GM12878 (cell line): ENCODE data around the gene NFKB2. TPM values are rescaled to one million over a fixed set of nuclear protein-coding genes. Genes with fewer than 3 reads are reported as not detected.

ENCODE experiments used
- ATAC-seq: fragments of 200-7000 bp; cut with Tn5 transposase; 3 replicates; pipeline ENCODE4 v1.9.1; 2020; ENCODE audit warnings: mild to moderate bottlenecking, moderate library complexity
- BruUV-seq: library from RNA; stranded (reverse); fragments of 400-500 nt; replicated peaks from 2 replicates; lab custom pipeline; 2021; lab: Mats Ljungman, UMichigan
- CTCF ChIA-PET: fragments of 300-600 bp; sonication (Branson Sonifier 250); formaldehyde crosslinking; extraction: SDS; loops from one replicate; lab custom pipeline; 2021; ENCODE audit warnings: inconsistent platforms; lab: Yijun Ruan, JAX
- POLR2A ChIA-PET: fragments of 350-600 bp; formaldehyde crosslinking; extraction: SDS; loops from one replicate; lab custom pipeline; 2021; ENCODE audit warnings: inconsistent platforms; lab: Charles Lee
- RAD21 ChIA-PET: fragments of 300-600 bp; sonication (Branson Sonifier 250); formaldehyde crosslinking; loops from one replicate; lab custom pipeline; 2023; ENCODE audit warnings: antibody characterized with exemption; ENCODE audit not compliant: unreplicated experiment; lab: Charles Lee
- SMC1A ChIA-PET: fragments of 300-600 bp; sonication (Branson Sonifier 250); formaldehyde crosslinking; loops from one replicate; lab custom pipeline; 2023; ENCODE audit not compliant: unreplicated experiment, uncharacterized antibody; lab: Charles Lee
- DNase-seq: peaks from one replicate; pipeline ENCODE4 v3.0.0-alpha.2; 2011; ENCODE audit warnings: low read depth, low spot score
- FAIRE-seq: peaks from 3 replicates; lab custom pipeline; 2011; peaks lifted over from hg19 to GRCh38; lab: Jason Lieb, UNC
- H2AFZ ChIP-seq: 2 replicates; pipeline ENCODE4 v1.6.0; 2011; ENCODE audit warnings: low read depth, low read length, control low read depth; ENCODE audit not compliant: control insufficient read depth
- H3K27ac ChIP-seq: 2 replicates; pipeline ENCODE4 v1.5.1; 2011; ENCODE audit warnings: control low read depth; ENCODE audit not compliant: control insufficient read depth, insufficient read depth
- H3K27me3 ChIP-seq, 2 experiments: replicated peaks in 1 of 2; 2 replicates each; pipeline versions ENCODE4 v1.6.0 to v1.6.1; 2011; ENCODE audit warnings: low read length in 1 of 2; ENCODE audit not compliant: control insufficient read depth in 2 of 2, insufficient read depth in 2 of 2
- H3K36me3 ChIP-seq, 2 experiments: 2 replicates each; pipeline ENCODE4 v1.5.1; 2011; ENCODE audit warnings: low read length in 1 of 2; ENCODE audit not compliant: control insufficient read depth in 2 of 2, insufficient read depth in 2 of 2
- H3K4me1 ChIP-seq: 2 replicates; pipeline ENCODE4 v1.6.1; 2011; ENCODE audit warnings: mild to moderate bottlenecking, low read length, moderate library complexity, mixed read lengths; ENCODE audit not compliant: control insufficient read depth, insufficient read depth
- H3K4me2 ChIP-seq: 2 replicates; pipeline ENCODE4 v1.6.0; 2011; ENCODE audit warnings: control low read depth; ENCODE audit not compliant: control insufficient read depth, insufficient read depth
- H3K4me3 ChIP-seq: fragments of 200-600 bp; sonication (generic); 2 replicates; pipeline ENCODE4 v1.5.1; 2016
- H3K79me2 ChIP-seq: 2 replicates; pipeline ENCODE4 v1.6.0; 2011; ENCODE audit warnings: low read length; ENCODE audit not compliant: control insufficient read depth, insufficient read depth
- H3K9ac ChIP-seq: 2 replicates; pipeline ENCODE4 v1.8.0; 2011; ENCODE audit warnings: low read length, control low read depth, mixed read lengths; ENCODE audit not compliant: control insufficient read depth, insufficient read depth
- H3K9me3 ChIP-seq: replicated peaks from 3 replicates; pipeline ENCODE4 v1.5.1; 2011; ENCODE audit warnings: mild to moderate bottlenecking, low read length; ENCODE audit not compliant: control insufficient read depth, insufficient read depth
- H4K20me1 ChIP-seq: 2 replicates; pipeline ENCODE4 v1.6.0; 2011; ENCODE audit not compliant: control insufficient read depth, insufficient read depth
- GATAD2B ChIP-seq: fragments of 450-650 bp; conservative IDR thresholded peaks from 2 replicates; pipeline ENCODE4 v1.6.1; 2017; ENCODE audit warnings: low read depth, mild to moderate bottlenecking, moderate library complexity
- MTA3 ChIP-seq: IDR thresholded peaks from 2 replicates; pipeline ENCODE4 v1.6.1; 2012; ENCODE audit warnings: low read length, inconsistent platforms, borderline replicate concordance
- POLR2AphosphoS5 ChIP-seq: IDR thresholded peaks from 2 replicates; pipeline ENCODE4 v1.6.1; 2011; ENCODE audit warnings: mild to moderate bottlenecking, low read length, inconsistent platforms
- SIX5 ChIP-seq: IDR thresholded peaks from 2 replicates; pipeline ENCODE4 v1.6.1; 2011; ENCODE audit warnings: mild to moderate bottlenecking, low read depth, low read length, moderate library complexity; ENCODE audit not compliant: severe bottlenecking
- SPI1 ChIP-seq: IDR thresholded peaks from 2 replicates; pipeline ENCODE4 v1.6.1; 2011; ENCODE audit warnings: low read depth, mild to moderate bottlenecking, low read length, moderate library complexity, borderline replicate concordance; ENCODE audit not compliant: insufficient read depth
- WGBS: methylation state at CpG from one replicate; pipeline ENCODE4 v1.1.6; 2016; ENCODE audit warnings: low lambda C conversion rate; ENCODE audit not compliant: insufficient replicate concordance, insufficient coverage; ENCODE audit errors: missing lambda C conversion rate; 5-methylcytosine and 5-hydroxymethylcytosine counted together
- in situ Hi-C: fragments of 300-500 bp; cut with MboI; formaldehyde crosslinking; loops from 9 replicates; pipeline ENCODE4 v1.14.3; 2018; ENCODE audit warnings: mixed read lengths
- intact Hi-C: fragments of 100-400 bp; cut with micrococcal nuclease; formaldehyde crosslinking; loops from one replicate; pipeline ENCODE4 v1.14.2; 2022; ENCODE audit not compliant: unreplicated experiment
- polyA plus RNA-seq, 11 experiments: library from polyadenylated mRNA; depleted of rRNA in 4 of 11; unstranded in 6 of 11; stranded (reverse) in 5 of 11; fragments of >200 nt; fragmentation: Nextera tagmentation in 4 of 11; fragmentation: Illumina TruSeq in 1 of 11; extraction: Ambion mirVana in 4 of 11; extraction: Trizol in 1 of 11; gene quantifications; 1 replicate in 1 of 11; 2 replicates in 10 of 11; pipeline versions ENCODE4 v1.2.1 to v1.2.3, GENCODE V29; 2011 to 2016; ENCODE audit warnings: inconsistent platforms in 2 of 11, missing spikeins in 2 of 11, low read depth in 1 of 11
- total RNA-seq, 4 experiments: library from RNA; depleted of rRNA in 3 of 4; stranded (reverse); fragments of >200 nt in 3 of 4; fragmentation: Illumina TruSeq in 1 of 4; extraction: Trizol in 1 of 4; gene quantifications; 2 replicates each; pipeline versions ENCODE4 v1.2.1 to v1.2.3, GENCODE V29; 2013 to 2021

Gene NFKB2
- total and polyA plus RNA-seq, 10 of the 15 experiments (the other 5 are each of a cell fraction or from before 2014, with no cell fraction given): 0.56 to 144 (median 49.4) TPM

- no peak overlapping the region for H3K27ac ChIP-seq
- no TSS peak for BruUV-seq
- H2AFZ ChIP-seq: no peak overlapping the region
- ChIA-PET RAD21 (interaction anchor here (0.7 to 1.3 kb wide), 4 partner anchors 14 to 157 kb away, joined by 3 to 4 read pairs (median 3); partner anchors contain the start of gene FBXL15), SMC1A (interaction anchor here (1.6 kb wide), 1 partner anchor 13 kb away, joined by 5 read pairs; no protein-coding TSS in a partner anchor)
- H3K9ac ChIP-seq: no peak overlapping the region
- no peaks in the 10 kb centered on the region for H3K4me1 ChIP-seq
- 0 out of 2 replicates have a peak, but pooled peaks have one; percentile 8 for TF ChIP-seq MTA3
- no peak for TF ChIP-seq SIX5
- TF ChIP-seq, all 136 proteins: peak for 1
- in situ Hi-C loops: loop anchor here (5.0 kb wide), 1 partner anchor 180 kb away; the partner anchor contains the start of gene ELOVL3
- no CpG with 5 or more reads among the region's 2 CpGs for WGBS
- POLR2A ChIA-PET: interaction anchor here (0.6 kb wide), 2 partner anchors 46 to 50 kb away, joined by 4 read pairs; no protein-coding TSS in a partner anchor
- peaks cover 17 to 21% of the 10 kb centered on the region in 2 experiments for H3K27me3 ChIP-seq
- H3K36me3 ChIP-seq: peaks cover 3 to 7% of the 10 kb centered on the region in 2 experiments; a peak in 3 of 4 replicates
- intact Hi-C loops: no loop called here
- FAIRE-seq (no peak), ATAC-seq (no peak), DNase-seq (no peak)
- H3K9me3 ChIP-seq: no peaks in the 10 kb centered on the region
- peaks cover 4% of the 10 kb centered on the region; the same call in 1 of the 2 replicates for H4K20me1 ChIP-seq
- H3K4me2 ChIP-seq: no peak overlapping the region
- no peaks in the 10 kb centered on the region for H3K79me2 ChIP-seq
- CTCF ChIA-PET: interaction anchor here (0.8 to 12.1 kb wide), 5 partner anchors 13 to 237 kb away, joined by 5 to 69 read pairs (median 5); no protein-coding TSS in a partner anchor
- H3K4me3 ChIP-seq: no peak overlapping the region
Measured at GRCh38 chr10:102406815-102407214, 11.3 kb downstream of the NFKB2 start.

GRCh38 chr10:102407425-102408130, 12.1 kb downstream of the NFKB2 start:
- no peak overlapping the region for H3K27ac ChIP-seq
- intact Hi-C loops: no loop called here
- RAD21 ChIA-PET: interaction anchor here (1.0 to 1.3 kb wide), 2 partner anchors 13 to 67 kb away, joined by 3 to 4 read pairs; partner anchors contain the start of gene FBXL15
- H4K20me1 ChIP-seq: peaks cover under 1% of the 10 kb centered on the region; the same call in 1 of the 2 replicates
- POLR2A ChIA-PET: interaction anchor here (0.6 kb wide), 1 partner anchor 49 kb away, joined by 4 read pairs; no protein-coding TSS in a partner anchor
- H3K79me2 ChIP-seq: no peaks in the 10 kb centered on the region
- ATAC-seq (no peak), FAIRE-seq (no peak), DNase-seq (no peak)
- TF ChIP-seq GATAD2B (no peak), SPI1 (peak; percentile 7; the same call in 1 of the 2 replicates), POLR2AphosphoS5 (peak; percentile 42; the same call in 1 of the 2 replicates)
- peaks cover 17 to 21% of the 10 kb centered on the region in 2 experiments for H3K27me3 ChIP-seq
- no peaks in the 10 kb centered on the region for H3K9me3 ChIP-seq
- SMC1A ChIA-PET: no interaction called here
- CTCF ChIA-PET: interaction anchor here (0.6 to 2.4 kb wide), 2 partner anchors 14 to 67 kb away, joined by 3 to 6 read pairs; no protein-coding TSS in a partner anchor
- no peak overlapping the region for H3K4me3 ChIP-seq
- H3K9ac ChIP-seq: no peak overlapping the region
- H3K4me2 ChIP-seq: no peak overlapping the region
- peaks cover under 1 to 3% of the 10 kb centered on the region in 2 experiments; a peak in 3 of 4 replicates for H3K36me3 ChIP-seq
- BruUV-seq: no TSS peak
- 46% methylated on average over 13 of the region's 13 CpGs for WGBS
- no peak overlapping the region for H2AFZ ChIP-seq
- in situ Hi-C loops: loop anchor here (5.0 kb wide), 1 partner anchor 180 kb away; the partner anchor contains the start of gene ELOVL3
- peaks cover 1% of the 10 kb centered on the region for H3K4me1 ChIP-seq
